ENCODE measurements around the gene TRMT1. TPM values are rescaled to one million over a fixed set of nuclear protein-coding genes. Genes with fewer than 3 reads are reported as not detected.

The TRMT1 gene
- total and polyA plus RNA-seq, 7 experiments from 2014 or later = 22.6 to 96.4 (median 69.1) TPM

DNA sequence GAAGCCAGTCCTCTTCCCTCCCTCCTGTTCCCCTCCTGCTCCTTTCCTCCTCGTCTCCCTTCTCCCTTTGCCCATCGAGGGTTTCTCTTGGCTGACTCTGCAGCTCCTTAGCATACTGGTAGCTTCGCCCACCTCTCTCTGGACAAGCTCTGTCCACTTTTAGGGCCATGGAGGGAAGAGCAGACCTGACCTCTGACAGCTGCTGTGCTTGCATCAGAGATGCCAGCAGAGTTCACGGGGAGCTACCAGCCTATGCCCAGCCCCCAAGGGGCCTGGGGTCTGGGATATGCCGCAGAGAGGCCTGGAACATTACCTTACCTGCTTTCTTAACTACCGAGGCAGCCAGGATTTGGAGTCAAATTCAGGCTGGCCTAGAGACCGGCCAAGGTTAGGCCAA, 33.5 kb downstream of the TRMT1 start:
- Histone ChIP-seq H3K27ac (ENCODE audit: low read depth, low read length) (no peak overlapping the region), H3K9me3 (ENCODE audit: control insufficient read depth in 2 of 3, low read length in 3 of 3) (no peaks in the 10 kb centered on the region), H3K4me1 (ENCODE audit: control insufficient read depth in 2 of 2, insufficient read depth in 2 of 2, low read length in 2 of 2) (no peaks in the 10 kb centered on the region), H3K4me3 (ENCODE audit: low read length) (no peak overlapping the region), H3K27me3 (ENCODE audit: control insufficient read depth in 2 of 2, insufficient read depth in 2 of 2, low read length in 2 of 2) (no peaks in the 10 kb centered on the region), H3K36me3 (ENCODE audit: control insufficient read depth in 2 of 3, insufficient read depth in 3 of 3, low read length in 3 of 3) (no peaks in the 10 kb centered on the region)
- Mint-ChIP-seq H3K4me3 (no peak overlapping the region), H3K27me3 (peaks cover 0 to 7% (median 0%) of the 10 kb centered on the region in 5 donors), H3K9me3 (no peaks in the 10 kb centered on the region), H3K4me1 (peaks cover 0 to 5% (median 0%) of the 10 kb centered on the region in 7 donors), H3K27ac (no peak overlapping the region), H3K36me3 (peaks cover 0 to 14% (median 0%) of the 10 kb centered on the region in 5 donors)
- intact Hi-C loops (cut with micrococcal nuclease) = no loop called here
- CTCF ChIA-PET = no interaction called here
- ATAC-seq (no peak), DNase-seq (no peak)
- POLR2A ChIA-PET = no interaction called here

DNA sequence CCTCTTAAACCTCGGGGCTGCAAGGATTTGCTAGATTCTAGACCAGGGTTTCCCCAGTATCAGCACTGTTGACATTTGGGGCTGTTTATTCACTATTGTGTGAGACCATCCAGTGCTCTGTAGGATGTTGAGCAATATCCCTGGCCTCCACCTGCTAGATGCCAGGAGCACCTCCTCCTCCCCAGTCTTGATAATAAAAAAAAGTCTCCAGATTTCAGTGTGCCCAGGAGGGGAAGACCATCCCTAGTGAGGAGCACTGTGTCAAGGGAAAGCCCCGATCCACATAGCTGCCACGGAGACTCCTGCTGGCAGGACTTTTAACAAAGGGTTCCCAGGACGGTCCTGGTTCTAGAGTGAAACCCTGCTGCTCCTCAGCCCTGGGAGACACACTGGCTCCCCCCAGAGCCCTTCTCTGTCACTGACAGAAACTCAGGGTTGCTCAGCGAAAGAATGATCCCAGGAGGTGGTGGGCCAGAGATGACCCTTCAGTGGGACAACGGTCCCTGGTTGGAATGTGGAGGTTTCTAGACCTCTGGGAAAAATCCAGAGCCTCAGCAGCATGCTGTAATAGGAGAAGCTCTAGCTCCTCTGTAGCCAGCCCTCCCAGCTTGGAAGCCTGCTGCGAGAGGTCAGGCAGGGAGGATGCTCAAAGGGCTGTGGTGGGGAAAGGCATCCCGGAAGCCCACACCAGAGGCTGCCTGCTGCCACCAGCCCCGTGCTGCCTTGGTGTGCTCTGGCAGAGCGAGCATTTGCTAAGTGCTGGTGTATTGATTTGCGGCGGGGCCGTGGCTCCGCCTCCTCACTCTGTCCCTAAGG, 34.1 kb downstream of the TRMT1 start:
- H3K27me3 Mint-ChIP-seq = peaks cover 0 to 7% (median 0%) of the 10 kb centered on the region in 5 donors

DNA sequence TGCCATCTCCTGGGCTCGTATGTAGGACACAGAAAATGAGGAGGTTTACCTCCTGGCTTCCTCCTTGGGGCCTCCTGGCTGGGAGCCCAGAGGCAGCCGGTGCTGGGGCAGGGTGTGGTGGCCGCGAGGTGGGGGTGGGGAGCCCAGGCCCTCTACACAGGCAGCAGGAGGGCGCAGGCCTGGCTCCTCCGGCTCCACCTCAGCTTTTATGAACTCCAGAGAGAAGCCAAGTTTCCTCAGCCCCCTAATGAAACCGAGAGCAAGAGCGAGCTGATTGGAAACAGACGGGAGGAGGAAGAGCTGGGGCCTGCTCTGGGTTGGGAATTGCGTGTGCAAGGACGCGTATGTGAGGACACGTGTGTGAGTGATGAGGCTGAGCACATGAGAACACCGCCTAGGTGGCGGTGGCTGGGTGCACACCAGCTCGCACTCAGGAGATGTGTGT, 37.0 kb downstream of the TRMT1 start:
- Histone ChIP-seq H3K4me3 (ENCODE audit: low read length) (no peak overlapping the region), H3K27ac (ENCODE audit: low read depth, low read length) (no peak overlapping the region), H3K4me1 (ENCODE audit: control insufficient read depth in 2 of 2, insufficient read depth in 2 of 2, low read length in 2 of 2) (no peaks in the 10 kb centered on the region), H3K9me3 (ENCODE audit: control insufficient read depth in 2 of 3, low read length in 3 of 3) (no peaks in the 10 kb centered on the region), H3K27me3 (ENCODE audit: control insufficient read depth in 2 of 2, insufficient read depth in 2 of 2, low read length in 2 of 2) (no peaks in the 10 kb centered on the region), H3K36me3 (ENCODE audit: control insufficient read depth in 2 of 3, insufficient read depth in 3 of 3, low read length in 3 of 3) (no peaks in the 10 kb centered on the region)
- POLR2A ChIA-PET = no interaction called here
- no peak for DNase-seq
- Mint-ChIP-seq H3K27ac (peak overlapping the region in 1 of 9 donors; percentile 55), H3K4me1 (peaks cover 0 to 5% (median 0%) of the 10 kb centered on the region in 7 donors), H3K27me3 (peaks cover 0 to 3% (median 0%) of the 10 kb centered on the region in 5 donors), H3K36me3 (peaks cover 0 to 23% (median 0%) of the 10 kb centered on the region in 5 donors), H3K4me3 (no peak overlapping the region), H3K9me3 (no peaks in the 10 kb centered on the region)
- intact Hi-C loops (cut with micrococcal nuclease) = no loop called here
- CTCF ChIA-PET = interaction anchor here (1.0 kb wide), 1 partner anchor 114 kb away, joined by 3 read pairs; no protein-coding TSS in a partner anchor
- ATAC-seq = no peak

More for the DNA sequence above, 34.1 kb downstream of the TRMT1 start:
- H3K27me3 ChIP-seq (ENCODE audit: control insufficient read depth in 2 of 2, insufficient read depth in 2 of 2, low read length in 2 of 2) = no peaks in the 10 kb centered on the region
- H3K4me3 Mint-ChIP-seq = no peak overlapping the region
- POLR2A ChIA-PET = no interaction called here
- peaks cover 0 to 5% (median 0%) of the 10 kb centered on the region in 7 donors for H3K4me1 Mint-ChIP-seq
- H3K4me1 ChIP-seq (ENCODE audit: control insufficient read depth in 2 of 2, insufficient read depth in 2 of 2, low read length in 2 of 2) = no peaks in the 10 kb centered on the region
- no peak overlapping the region for H3K27ac ChIP-seq (ENCODE audit: low read depth, low read length)
- CTCF ChIA-PET = no interaction called here
- H3K4me3 ChIP-seq (ENCODE audit: low read length) = no peak overlapping the region
- H3K27ac Mint-ChIP-seq = no peak overlapping the region
- H3K36me3 Mint-ChIP-seq = peaks cover 0 to 14% (median 0%) of the 10 kb centered on the region in 5 donors
- H3K9me3 Mint-ChIP-seq = no peaks in the 10 kb centered on the region
- DNase-seq (no peak), ATAC-seq (no peak)
- no peaks in the 10 kb centered on the region for H3K9me3 ChIP-seq (ENCODE audit: control insufficient read depth in 2 of 3, low read length in 3 of 3)
- intact Hi-C loops (cut with micrococcal nuclease) = no loop called here
- H3K36me3 ChIP-seq (ENCODE audit: control insufficient read depth in 2 of 3, insufficient read depth in 3 of 3, low read length in 3 of 3) = no peaks in the 10 kb centered on the region

DNA sequence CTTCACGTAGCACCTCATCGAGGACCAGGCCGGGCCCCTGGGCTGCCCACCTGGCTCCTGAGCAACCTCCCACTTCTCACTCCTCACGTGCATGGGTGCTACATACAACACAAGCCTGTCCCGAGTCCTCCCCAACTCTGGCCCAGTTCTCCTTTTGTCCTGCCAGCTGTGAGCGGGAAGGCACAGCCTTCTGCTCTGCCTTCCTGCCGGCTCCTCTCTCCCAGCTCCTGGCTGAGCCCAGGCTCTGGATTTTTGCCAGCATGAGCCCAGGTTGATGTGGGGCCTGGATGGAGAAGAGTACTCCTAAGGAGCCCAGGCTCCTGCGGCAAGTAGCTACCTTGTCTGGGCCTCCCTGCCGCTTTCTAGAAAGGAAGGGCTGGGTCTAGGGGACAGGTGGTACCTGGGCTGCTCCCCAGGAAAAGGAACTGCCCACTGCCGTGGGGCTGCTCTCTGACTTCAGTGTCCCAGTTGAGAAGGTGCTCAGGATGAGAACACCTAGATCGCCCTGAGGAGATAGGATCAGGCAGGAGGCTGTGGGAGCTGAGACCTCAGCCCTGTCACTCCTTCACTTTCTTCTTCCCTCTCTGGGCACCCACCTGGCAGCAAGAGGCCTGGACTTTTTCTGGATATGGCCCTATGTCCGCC, 37.5 kb downstream of the TRMT1 start:
- Mint-ChIP-seq H3K9me3 (no peaks in the 10 kb centered on the region), H3K4me3 (no peak overlapping the region), H3K27ac (no peak overlapping the region), H3K4me1 (peaks cover 0 to 5% (median 0%) of the 10 kb centered on the region in 7 donors), H3K27me3 (no peaks in the 10 kb centered on the region), H3K36me3 (peaks cover 0 to 24% (median 0%) of the 10 kb centered on the region in 5 donors)
- Histone ChIP-seq H3K4me3 (ENCODE audit: low read length) (no peak overlapping the region), H3K4me1 (ENCODE audit: control insufficient read depth in 2 of 2, insufficient read depth in 2 of 2, low read length in 2 of 2) (no peaks in the 10 kb centered on the region), H3K27me3 (ENCODE audit: control insufficient read depth in 2 of 2, insufficient read depth in 2 of 2, low read length in 2 of 2) (no peaks in the 10 kb centered on the region), H3K36me3 (ENCODE audit: control insufficient read depth in 2 of 3, insufficient read depth in 3 of 3, low read length in 3 of 3) (no peaks in the 10 kb centered on the region), H3K27ac (ENCODE audit: low read depth, low read length) (no peak overlapping the region), H3K9me3 (ENCODE audit: control insufficient read depth in 2 of 3, low read length in 3 of 3) (no peaks in the 10 kb centered on the region)
- intact Hi-C loops (cut with micrococcal nuclease) = no loop called here
- CTCF ChIA-PET = interaction anchor here (1.0 kb wide), 1 partner anchor 114 kb away, joined by 3 read pairs; no protein-coding TSS in a partner anchor
- DNase-seq = no peak
- POLR2A ChIA-PET = no interaction called here
- no peak for ATAC-seq

DNA sequence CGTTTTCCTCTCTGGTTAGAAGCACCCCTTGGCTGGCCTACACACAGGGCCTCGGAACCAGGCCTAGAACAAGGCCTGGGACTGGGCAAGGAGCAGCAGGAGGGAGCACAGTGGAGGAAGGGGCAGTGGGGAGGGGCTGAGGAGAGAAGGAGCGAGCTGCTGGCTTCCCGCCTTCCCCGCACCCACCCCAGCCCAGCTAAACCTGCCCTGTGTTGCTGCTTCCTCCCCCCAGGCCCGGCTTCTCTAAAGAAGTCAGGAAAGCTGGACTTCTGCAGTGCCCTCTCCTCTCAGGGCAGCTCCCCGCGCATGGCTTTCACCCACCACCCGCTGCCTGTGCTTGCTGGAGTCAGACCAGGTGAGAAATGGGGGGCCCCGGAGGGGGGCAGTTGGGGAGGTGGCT, 38.2 kb downstream of the TRMT1 start:
- Mint-ChIP-seq H3K4me1 (peaks cover 0 to 5% (median 0%) of the 10 kb centered on the region in 7 donors), H3K9me3 (peaks cover 0 to 2% (median 0%) of the 10 kb centered on the region in 11 donors), H3K36me3 (peaks cover 0 to 28% (median 0%) of the 10 kb centered on the region in 5 donors), H3K27ac (no peak overlapping the region), H3K27me3 (no peaks in the 10 kb centered on the region), H3K4me3 (no peak overlapping the region)
- no peaks in the 10 kb centered on the region for H3K4me1 ChIP-seq (ENCODE audit: control insufficient read depth in 2 of 2, insufficient read depth in 2 of 2, low read length in 2 of 2)
- intact Hi-C loops (cut with micrococcal nuclease) = no loop called here
- H3K27me3 ChIP-seq (ENCODE audit: control insufficient read depth in 2 of 2, insufficient read depth in 2 of 2, low read length in 2 of 2) = no peaks in the 10 kb centered on the region
- H3K9me3 ChIP-seq (ENCODE audit: control insufficient read depth in 2 of 3, low read length in 3 of 3) = no peaks in the 10 kb centered on the region
- ChIA-PET POLR2A (no interaction called here), CTCF (no interaction called here)
- no peak overlapping the region for H3K4me3 ChIP-seq (ENCODE audit: low read length)
- no peak overlapping the region for H3K27ac ChIP-seq (ENCODE audit: low read depth, low read length)
- no peak for ATAC-seq
- no peaks in the 10 kb centered on the region for H3K36me3 ChIP-seq (ENCODE audit: control insufficient read depth in 2 of 3, insufficient read depth in 3 of 3, low read length in 3 of 3)
- DNase-seq = no peak

DNA sequence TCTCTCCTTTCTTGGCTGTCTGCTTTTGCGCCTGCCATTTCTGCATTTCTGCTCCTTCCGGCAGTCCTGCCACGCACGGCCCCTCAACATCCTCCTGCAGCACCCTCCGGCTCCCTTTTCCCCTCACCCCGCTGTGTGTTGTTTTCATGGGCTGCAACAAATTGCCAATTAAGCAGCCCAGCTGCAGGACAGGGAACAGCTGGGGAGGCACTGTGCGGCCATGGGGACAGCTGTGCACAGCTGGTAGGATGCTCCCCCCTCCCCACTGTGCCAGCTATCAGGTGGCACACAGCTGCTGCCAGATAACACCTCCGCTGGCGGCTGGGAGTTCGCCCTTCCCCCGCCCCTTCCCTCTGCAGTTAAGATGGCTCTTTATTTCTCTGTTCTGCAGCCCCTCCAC, 39.3 kb downstream of the TRMT1 start:
- H3K4me1 Mint-ChIP-seq = peaks cover 0 to 5% (median 0%) of the 10 kb centered on the region in 7 donors
- no peak for ATAC-seq
- H3K36me3 Mint-ChIP-seq = peaks cover 0 to 23% (median 0%) of the 10 kb centered on the region in 5 donors
- H3K27ac Mint-ChIP-seq = no peak overlapping the region
- POLR2A ChIA-PET = no interaction called here
- H3K27ac ChIP-seq (ENCODE audit: low read depth, low read length) = no peak overlapping the region
- no peak overlapping the region for H3K4me3 Mint-ChIP-seq
- no peaks in the 10 kb centered on the region for H3K36me3 ChIP-seq (ENCODE audit: control insufficient read depth in 2 of 3, insufficient read depth in 3 of 3, low read length in 3 of 3)
- H3K4me3 ChIP-seq (ENCODE audit: low read length) = no peak overlapping the region
- CTCF ChIA-PET = no interaction called here
- H3K4me1 ChIP-seq (ENCODE audit: control insufficient read depth in 2 of 2, insufficient read depth in 2 of 2, low read length in 2 of 2) = no peaks in the 10 kb centered on the region
- H3K9me3 Mint-ChIP-seq = peaks cover 0 to 2% (median 0%) of the 10 kb centered on the region in 11 donors
- no peaks in the 10 kb centered on the region for H3K27me3 ChIP-seq (ENCODE audit: control insufficient read depth in 2 of 2, insufficient read depth in 2 of 2, low read length in 2 of 2)
- no peaks in the 10 kb centered on the region for H3K9me3 ChIP-seq (ENCODE audit: control insufficient read depth in 2 of 3, low read length in 3 of 3)
- H3K27me3 Mint-ChIP-seq = no peaks in the 10 kb centered on the region
- no peak for DNase-seq
- intact Hi-C loops (cut with micrococcal nuclease) = no loop called here
